ENCODE data around the gene GEMIN5.
A peak's percentile ranks its signal among the peaks of the same experiment; 100 is the strongest.

Gene GEMIN5

GRCh38 chr5:154885439-154885838 lies 52.6 kb downstream of the GEMIN5 start:
- no peak for DNase-seq (ENCODE audit: low spot score)

GRCh38 chr5:154884424-154884823 lies 53.6 kb downstream of the GEMIN5 start:
- no peak for DNase-seq (ENCODE audit: low spot score)

GRCh38 chr5:154881986-154882385 lies 56.0 kb downstream of the GEMIN5 start:
- DNase-seq (ENCODE audit: low spot score) = no peak

GRCh38 chr5:154878642-154879335 lies 59.2 kb downstream of the GEMIN5 start:
- no peak for DNase-seq (ENCODE audit: low spot score)

- no peak for DNase-seq (ENCODE audit: low spot score)
Observed at GRCh38 chr5:154873791-154874331, 64.2 kb downstream of the GEMIN5 start.

- DNase-seq (ENCODE audit: low spot score) = no peak
Observed at GRCh38 chr5:154871734-154872133, 66.3 kb downstream of the GEMIN5 start.

GRCh38 chr5:154868702-154869101 lies 69.3 kb downstream of the GEMIN5 start:
- no peak for DNase-seq (ENCODE audit: low spot score)

GRCh38 chr5:154866841-154867240 lies 71.2 kb downstream of the GEMIN5 start:
- no peak for DNase-seq (ENCODE audit: low spot score)

- DNase-seq (ENCODE audit: low spot score) = no peak
Observed at GRCh38 chr5:154865466-154866184, 72.4 kb downstream of the GEMIN5 start.

- DNase-seq (ENCODE audit: low spot score) = no peak
Observed at GRCh38 chr5:154863291-154864080, 74.5 kb downstream of the GEMIN5 start.

- DNase-seq (ENCODE audit: low spot score) = no peak
Observed at GRCh38 chr5:154862766-154863165, 75.2 kb downstream of the GEMIN5 start.

- DNase-seq (ENCODE audit: low spot score) = no peak
Observed at GRCh38 chr5:154861946-154862345, 76.1 kb downstream of the GEMIN5 start.

- DNase-seq (ENCODE audit: low spot score) = no peak
Observed at GRCh38 chr5:154860765-154861164, 77.2 kb downstream of the GEMIN5 start.

- DNase-seq (ENCODE audit: low spot score) = peak; percentile 14
Observed at GRCh38 chr5:154860123-154860522, 77.9 kb downstream of the GEMIN5 start.

GRCh38 chr5:154858972-154859871 lies 78.8 kb downstream of the GEMIN5 start:
- peak; percentile 15 for DNase-seq (ENCODE audit: low spot score)

GRCh38 chr5:154858297-154858971 lies 79.6 kb downstream of the GEMIN5 start, which contains the start of gene CNOT8:
Gene CNOT8, plus strand, starts transcription at chr5:154858627. Its CDS starts 4,652 bp downstream, at chr5:154863279.
- DNase-seq (ENCODE audit: low spot score) = peak; percentile 97

- DNase-seq (ENCODE audit: low spot score) = peak; percentile 92
Observed at GRCh38 chr5:154857530-154858296, 80.3 kb downstream of the GEMIN5 start.

- DNase-seq (ENCODE audit: low spot score) = no peak
Observed at GRCh38 chr5:154851351-154851750, 86.7 kb downstream of the GEMIN5 start.

- DNase-seq (ENCODE audit: low spot score) = no peak
Observed at GRCh38 chr5:154850255-154851062, 87.6 kb downstream of the GEMIN5 start, which contains the start of gene FAXDC2. Gene FAXDC2, minus strand, starts transcription at chr5:154850603. Its CDS starts 12,425 bp downstream, at chr5:154838178.

Data from CD4-positive, alpha-beta T cell treated with Interleukin-2 at 100 ng/mL for 4 hours (primary cell).